Smooth muscle cell (in vitro differentiated cells): ENCODE data around the gene CELF2. TPM values are rescaled to one million over a fixed set of nuclear protein-coding genes. Genes with fewer than 3 reads are reported as not detected.

Experiments used
- DNase-seq: peaks from one replicate; lab custom pipeline; 2025; ENCODE audit not compliant: unreplicated experiment; lab: John Stamatoyannopoulos, UW
- H2AFZ ChIP-seq: fragments of 200-600 bp; sonication (generic); 2 replicates; pipeline ENCODE4 v1.6.0; 2016; ENCODE audit warnings: antibody characterized with exemption, low read depth, mild to moderate bottlenecking
- H3F3A ChIP-seq: fragments of 200-600 bp; sonication (generic); 2 replicates; pipeline ENCODE4 v1.6.0; 2017; ENCODE audit warnings: antibody characterized with exemption, low read depth
- H3K27ac ChIP-seq: fragments of 200-600 bp; sonication (generic); 2 replicates; pipeline ENCODE4 v1.5.1; 2016; ENCODE audit warnings: low read depth, mild to moderate bottlenecking
- H3K27me3 ChIP-seq: fragments of 200-600 bp; sonication (generic); 2 replicates; pipeline ENCODE4 v1.6.1; 2016; ENCODE audit warnings: low read depth, mild to moderate bottlenecking
- H3K36me3 ChIP-seq: fragments of 200-600 bp; sonication (generic); 2 replicates; pipeline ENCODE4 v1.5.1; 2016; ENCODE audit warnings: low read depth
- H3K4me1 ChIP-seq: fragments of 200-600 bp; sonication (generic); 2 replicates; pipeline ENCODE4 v1.5.1; 2016; ENCODE audit warnings: low read depth
- H3K4me2 ChIP-seq: fragments of 200-600 bp; sonication (generic); 2 replicates; pipeline ENCODE4 v1.6.0; 2016; ENCODE audit warnings: mild to moderate bottlenecking
- H3K4me3 ChIP-seq: fragments of 200-600 bp; sonication (generic); 2 replicates; pipeline ENCODE4 v1.5.1; 2016; ENCODE audit warnings: mild to moderate bottlenecking
- H3K79me2 ChIP-seq: fragments of 200-600 bp; sonication (generic); 2 replicates; pipeline ENCODE4 v1.6.0; 2016; ENCODE audit warnings: low read depth, mild to moderate bottlenecking
- H3K9ac ChIP-seq: fragments of 200-600 bp; sonication (generic); 2 replicates; pipeline ENCODE4 v1.6.0; 2016; ENCODE audit warnings: low read depth
- H3K9me3 ChIP-seq: fragments of 200-600 bp; sonication (generic); replicated peaks from 2 replicates; pipeline ENCODE4 v1.5.1; 2016; ENCODE audit warnings: low read depth
- H4K20me1 ChIP-seq: fragments of 200-600 bp; sonication (generic); 2 replicates; pipeline ENCODE4 v1.6.0; 2016; ENCODE audit warnings: low read depth
- WGBS: methylation state at CpG from one replicate; pipeline ENCODE4 v1.1.7; 2016; ENCODE audit warnings: low lambda C conversion rate; 5-methylcytosine and 5-hydroxymethylcytosine counted together
- polyA plus RNA-seq: library from polyadenylated mRNA; unstranded; fragments of >200 nt; fragmentation: Nextera tagmentation; extraction: Ambion mirVana; gene quantifications from 2 replicates; pipeline ENCODE4 v1.2.1, GENCODE V29; 2016
- total RNA-seq: library from RNA; depleted of rRNA; stranded (reverse); fragments of >200 nt; gene quantifications from 2 replicates; pipeline ENCODE4 v1.2.3, GENCODE V29; 2014
- TF ChIP-seq, protein P1 (sequence below): fragments of 200-600 bp; sonication (generic); IDR thresholded peaks from 2 replicates; pipeline ENCODE4 v1.5.1; 2017; ENCODE audit warnings: borderline replicate concordance, mild to moderate bottlenecking, antibody characterized with exemption; ENCODE audit not compliant: insufficient read depth, poor library complexity, severe bottlenecking

Gene CELF2
- total and polyA plus RNA-seq, 2 experiments from 2014 or later, result 3.0 to 4.7 TPM

DNA sequence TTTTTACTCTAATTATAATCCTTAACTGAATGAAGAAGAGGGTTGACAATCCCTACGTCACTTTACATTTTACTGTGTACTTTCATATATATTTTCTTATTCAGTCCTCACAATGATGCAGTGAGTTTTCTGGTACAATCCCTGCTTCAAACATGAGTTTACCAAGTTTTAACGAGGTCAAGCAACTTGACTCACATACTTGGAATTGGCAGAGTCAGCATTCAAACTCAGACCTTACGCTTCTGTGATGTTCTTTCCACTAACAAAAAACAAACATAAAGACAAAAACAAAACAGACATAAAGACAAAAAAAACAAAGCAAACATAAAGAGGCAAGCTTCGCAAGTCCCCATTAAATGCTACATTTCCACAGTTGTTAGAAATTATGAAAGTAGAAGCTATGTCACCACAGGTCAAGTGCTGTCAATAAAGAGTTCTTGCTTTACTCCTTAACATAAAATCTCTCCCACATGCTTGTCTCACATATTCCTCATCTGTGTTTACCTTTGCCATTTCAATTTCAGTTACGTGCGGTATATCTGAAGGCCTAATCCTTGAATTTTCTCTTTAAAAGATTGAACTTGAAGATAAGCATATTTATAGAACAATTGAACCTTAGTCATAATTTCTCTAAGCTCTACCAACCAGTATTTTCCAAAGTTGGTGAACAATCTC, 217.3 kb downstream of the CELF2 start:
- Histone ChIP-seq H3K36me3 (no peaks in the 10 kb centered on the region), H4K20me1 (no peaks in the 10 kb centered on the region), H3K27ac (no peak overlapping the region), H3K4me2 (no peak overlapping the region), H2AFZ (no peak overlapping the region), H3K4me1 (no peaks in the 10 kb centered on the region), H3F3A (no peaks in the 10 kb centered on the region), H3K4me3 (no peak overlapping the region), H3K27me3 (peaks cover 7% of the 10 kb centered on the region), H3K79me2 (no peaks in the 10 kb centered on the region), H3K9me3 (no peaks in the 10 kb centered on the region), H3K9ac (no peak overlapping the region)
- TF ChIP-seq, protein P1, sequence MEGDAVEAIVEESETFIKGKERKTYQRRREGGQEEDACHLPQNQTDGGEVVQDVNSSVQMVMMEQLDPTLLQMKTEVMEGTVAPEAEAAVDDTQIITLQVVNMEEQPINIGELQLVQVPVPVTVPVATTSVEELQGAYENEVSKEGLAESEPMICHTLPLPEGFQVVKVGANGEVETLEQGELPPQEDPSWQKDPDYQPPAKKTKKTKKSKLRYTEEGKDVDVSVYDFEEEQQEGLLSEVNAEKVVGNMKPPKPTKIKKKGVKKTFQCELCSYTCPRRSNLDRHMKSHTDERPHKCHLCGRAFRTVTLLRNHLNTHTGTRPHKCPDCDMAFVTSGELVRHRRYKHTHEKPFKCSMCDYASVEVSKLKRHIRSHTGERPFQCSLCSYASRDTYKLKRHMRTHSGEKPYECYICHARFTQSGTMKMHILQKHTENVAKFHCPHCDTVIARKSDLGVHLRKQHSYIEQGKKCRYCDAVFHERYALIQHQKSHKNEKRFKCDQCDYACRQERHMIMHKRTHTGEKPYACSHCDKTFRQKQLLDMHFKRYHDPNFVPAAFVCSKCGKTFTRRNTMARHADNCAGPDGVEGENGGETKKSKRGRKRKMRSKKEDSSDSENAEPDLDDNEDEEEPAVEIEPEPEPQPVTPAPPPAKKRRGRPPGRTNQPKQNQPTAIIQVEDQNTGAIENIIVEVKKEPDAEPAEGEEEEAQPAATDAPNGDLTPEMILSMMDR, result no peak
- 48% methylated on average over 6 of the region's 6 CpGs for WGBS
- no peak for DNase-seq

DNA sequence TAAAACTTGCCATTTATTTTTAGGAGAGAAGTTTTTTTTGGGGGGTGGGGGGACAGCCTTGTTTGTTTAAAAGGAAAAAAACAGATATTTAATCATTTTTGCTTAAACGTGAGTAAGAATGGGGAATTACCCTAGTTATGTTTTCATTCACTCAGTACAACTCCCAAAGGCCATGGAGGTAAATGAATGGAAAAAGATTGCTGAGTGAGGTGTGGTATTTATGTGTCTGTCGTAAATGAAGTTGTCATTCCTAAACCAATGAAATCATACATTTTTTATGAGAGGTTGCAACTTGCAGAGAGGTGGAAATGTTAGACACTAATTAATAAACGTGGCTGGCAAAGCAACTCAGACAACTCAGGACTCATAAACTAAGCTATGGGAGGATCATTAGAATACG, 218.1 kb downstream of the CELF2 start:
- TF ChIP-seq, protein P1, result no peak
- H3K36me3 ChIP-seq, result no peaks in the 10 kb centered on the region
- H3K4me3 ChIP-seq, result no peak overlapping the region
- H3K79me2 ChIP-seq, result no peaks in the 10 kb centered on the region
- peaks cover 6% of the 10 kb centered on the region for H3K27me3 ChIP-seq
- no peak overlapping the region for H3K9ac ChIP-seq
- 40% methylated on average over 4 of the region's 4 CpGs for WGBS
- no peaks in the 10 kb centered on the region for H3K9me3 ChIP-seq
- H4K20me1 ChIP-seq, result no peaks in the 10 kb centered on the region
- no peaks in the 10 kb centered on the region for H3F3A ChIP-seq
- no peak overlapping the region for H3K27ac ChIP-seq
- no peak for DNase-seq
- no peaks in the 10 kb centered on the region for H3K4me1 ChIP-seq
- H2AFZ ChIP-seq, result no peak overlapping the region
- H3K4me2 ChIP-seq, result peak overlapping the region; percentile 61

DNA sequence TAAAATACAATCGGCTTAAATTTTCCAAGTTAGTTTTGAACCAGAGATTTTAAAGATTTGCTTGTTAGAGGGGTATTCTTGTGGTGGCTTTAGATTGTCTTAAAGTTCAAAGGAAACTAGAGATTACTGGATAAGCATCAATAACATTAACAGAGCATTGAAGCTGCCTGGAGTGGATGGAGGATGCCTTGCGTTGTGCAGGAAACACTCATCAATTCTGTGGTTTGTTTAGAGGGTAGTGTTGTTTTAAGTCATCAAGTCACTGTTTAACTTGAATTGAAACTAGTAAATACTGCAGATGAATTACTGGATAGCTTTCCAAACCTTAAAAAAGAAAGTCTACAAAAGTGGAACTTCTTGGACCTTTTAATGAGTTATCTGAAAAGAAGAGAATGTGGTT, 218.6 kb downstream of the CELF2 start:
- H3K9ac ChIP-seq, result no peak overlapping the region
- H3K9me3 ChIP-seq, result no peaks in the 10 kb centered on the region
- H3K36me3 ChIP-seq, result no peaks in the 10 kb centered on the region
- peaks cover 1% of the 10 kb centered on the region for H3K27me3 ChIP-seq
- no peaks in the 10 kb centered on the region for H3F3A ChIP-seq
- H3K4me3 ChIP-seq, result no peak overlapping the region
- no peak overlapping the region for H2AFZ ChIP-seq
- no peak for DNase-seq
- H3K27ac ChIP-seq, result no peak overlapping the region
- TF ChIP-seq, protein P1, result no peak
- no peaks in the 10 kb centered on the region for H3K79me2 ChIP-seq
- H3K4me2 ChIP-seq, result peak overlapping the region; percentile 61
- H3K4me1 ChIP-seq, result no peaks in the 10 kb centered on the region
- WGBS, result 8% methylated on average over 2 of the region's 2 CpGs
- no peaks in the 10 kb centered on the region for H4K20me1 ChIP-seq

DNA sequence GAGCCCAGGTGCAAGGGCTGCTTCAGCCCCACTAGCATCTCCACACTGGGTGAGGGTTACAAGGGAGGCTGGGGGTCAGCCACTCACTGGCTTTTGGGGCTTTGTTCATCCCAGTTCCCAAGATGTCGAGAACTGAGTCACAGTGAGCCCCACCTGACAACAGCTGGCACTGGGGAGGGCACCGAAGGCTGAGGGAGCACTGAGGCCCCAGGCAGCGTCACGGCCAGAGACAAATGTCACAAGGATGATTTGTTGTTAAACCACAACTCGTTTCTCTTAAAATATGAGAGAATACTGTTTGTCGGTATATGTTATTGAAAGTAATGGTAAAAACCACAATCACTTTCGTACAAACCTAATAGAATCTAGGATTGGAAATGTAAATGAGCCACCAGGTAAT, 219.9 kb downstream of the CELF2 start:
- TF ChIP-seq, protein P1, result no peak
- H3K36me3 ChIP-seq, result no peaks in the 10 kb centered on the region
- no peak overlapping the region for H3K27ac ChIP-seq
- WGBS, result 89% methylated on average over 7 of the region's 7 CpGs
- H3K4me3 ChIP-seq, result no peak overlapping the region
- H3K4me1 ChIP-seq, result no peaks in the 10 kb centered on the region
- no peaks in the 10 kb centered on the region for H4K20me1 ChIP-seq
- no peaks in the 10 kb centered on the region for H3K9me3 ChIP-seq
- no peak overlapping the region for H2AFZ ChIP-seq
- H3F3A ChIP-seq, result no peaks in the 10 kb centered on the region
- DNase-seq, result no peak
- H3K4me2 ChIP-seq, result no peak overlapping the region
- no peak overlapping the region for H3K9ac ChIP-seq
- H3K27me3 ChIP-seq, result no peaks in the 10 kb centered on the region
- no peaks in the 10 kb centered on the region for H3K79me2 ChIP-seq
